T-cell (primary cell): Measurements from ENCODE around the gene TNRC6A. TPM values are rescaled to one million over a fixed set of nuclear protein-coding genes. Genes with fewer than 3 reads are reported as not detected.
A peak's percentile ranks its signal among the peaks of the same experiment; 100 is the strongest.
"Not testable (repeated sequence)": the region's sequence is repeated elsewhere in the genome, so short reads cannot be mapped to it uniquely, and the experiment has no call there.

Experiments used
- ATAC-seq, 4 experiments: fragments of 200-7000 bp in 3 of 4; fragments of 150-1000 bp in 1 of 4; cut with Tn5 transposase; replicated peaks in 1 of 4; 1 replicate in 3 of 4; 2 replicates in 1 of 4; pipeline ENCODE4 v1.10.0; 2021; ENCODE audit warnings: moderate library complexity in 3 of 4, mild to moderate bottlenecking in 2 of 4, moderate number of reproducible peaks in 1 of 4
- CTCF ChIA-PET, 2 donors: fragments of 300-600 bp; sonication (Branson Sonifier 250); formaldehyde crosslinking; loops; one replicate each; lab custom pipeline; 2022; ENCODE audit warnings: antibody characterized with exemption in 2 of 2; lab: Charles Lee
- POLR2A ChIA-PET, 2 donors: fragments of 300-600 bp; sonication (Branson Sonifier 250); formaldehyde crosslinking; loops; one replicate each; lab custom pipeline; 2022; ENCODE audit warnings: antibody characterized with exemption in 2 of 2; lab: Charles Lee
- DNase-seq, 35 experiments: peaks; one replicate each; pipeline versions ENCODE4 v3.0.0 to v3.0.0-alpha.2; 2013 to 2023
- H3K27ac ChIP-seq: one replicate; pipeline ENCODE4 v1.5.1; 2013; ENCODE audit warnings: low read length
- H3K27me3 ChIP-seq, 2 experiments: replicated peaks in 1 of 2; 1 replicate in 1 of 2; 2 replicates in 1 of 2; pipeline versions ENCODE4 v1.6.1 to v1.7.0; 2013; ENCODE audit warnings: low read length in 1 of 2, mixed read lengths in 1 of 2; ENCODE audit not compliant: control insufficient read depth in 2 of 2, insufficient read depth in 2 of 2; ENCODE audit errors: extremely low read depth in 1 of 2
- H3K36me3 ChIP-seq, 2 donors: 1 replicate in 1 of 2; 2 replicates in 1 of 2; pipeline versions ENCODE4 v1.6.1 to v1.7.0; 2013; ENCODE audit warnings: low read length in 1 of 2; ENCODE audit not compliant: control insufficient read depth in 2 of 2, insufficient read depth in 1 of 2; ENCODE audit errors: extremely low read depth in 1 of 2
- H3K4me1 ChIP-seq, 2 experiments: 1 replicate in 1 of 2; 2 replicates in 1 of 2; pipeline versions ENCODE4 v1.6.1 to v1.7.0; 2013; ENCODE audit warnings: low read length in 2 of 2, mixed read lengths in 1 of 2; ENCODE audit not compliant: insufficient read depth in 2 of 2, control insufficient read depth in 1 of 2; ENCODE audit errors: extremely low read depth in 1 of 2
- H3K4me3 ChIP-seq, 2 donors: 1 replicate in 1 of 2; 2 replicates in 1 of 2; pipeline versions ENCODE4 v1.5.1 to v1.7.0; 2013; ENCODE audit warnings: mild to moderate bottlenecking in 2 of 2, low read length in 1 of 2, moderate library complexity in 1 of 2; ENCODE audit not compliant: control insufficient read depth in 1 of 2; ENCODE audit errors: extremely low read depth in 1 of 2
- H3K9me3 ChIP-seq: 2 replicates; pipeline ENCODE4 v1.7.0; 2013
- H3K27ac Mint-ChIP-seq, 2 donors: one replicate each; pipeline ENCODE4 v1.8.0; 2020 to 2021; ENCODE audit warnings: mild to moderate bottlenecking in 2 of 2, mixed read lengths in 2 of 2
- H3K27me3 Mint-ChIP-seq, 2 donors: one replicate each; pipeline ENCODE4 v1.8.0; 2021 to 2022; ENCODE audit warnings: mixed read lengths in 2 of 2
- H3K36me3 Mint-ChIP-seq: one replicate; pipeline ENCODE4 v1.8.0; 2021; ENCODE audit warnings: mixed read lengths
- H3K4me1 Mint-ChIP-seq, 3 donors: one replicate each; pipeline ENCODE4 v1.8.0; 2020 to 2022; ENCODE audit warnings: mixed read lengths in 3 of 3, mild to moderate bottlenecking in 1 of 3
- H3K4me3 Mint-ChIP-seq, 3 donors: one replicate each; pipeline ENCODE4 v1.8.0; 2020 to 2022; ENCODE audit warnings: mild to moderate bottlenecking in 3 of 3, mixed read lengths in 3 of 3, moderate library complexity in 3 of 3
- H3K9me3 Mint-ChIP-seq, 3 donors: one replicate each; pipeline ENCODE4 v1.8.0; 2020 to 2022; ENCODE audit warnings: mixed read lengths in 3 of 3
- WGBS: methylation state at CpG from one replicate; pipeline ENCODE4 v1.1.5; 2013; ENCODE audit warnings: missing lambda C conversion rate; ENCODE audit not compliant: insufficient coverage; 5-methylcytosine and 5-hydroxymethylcytosine counted together
- total RNA-seq, 35 experiments: library from RNA in 6 of 35; stranded (reverse) in 6 of 35; fragments of 120-200 nt in 1 of 35; gene quantifications; one replicate each; pipeline versions ENCODE4 v1.2.1 to v1.2.4 and lab custom pipeline; 2013 to 2026

The TNRC6A gene
- total RNA-seq, 5 donors from 2014 or later (not counting 1 experiment from before 2014, with no cell fraction given), result 74.7 to 79.4 (median 77.9) TPM

- H3K27ac Mint-ChIP-seq, result no peak overlapping the region
- H3K27me3 Mint-ChIP-seq, result peaks cover 9 to 21% of the 10 kb centered on the region in 2 donors
- H3K9me3 Mint-ChIP-seq, result no peaks in the 10 kb centered on the region
- H3K9me3 ChIP-seq, result no peaks in the 10 kb centered on the region
- no peak overlapping the region for H3K27ac ChIP-seq
- H3K36me3 ChIP-seq, result no peaks in the 10 kb centered on the region
- WGBS, result 33% methylated on average over 18 of the region's 18 CpGs
- peaks cover 0 to 13% of the 10 kb centered on the region in 2 experiments for H3K27me3 ChIP-seq
- H3K4me1 Mint-ChIP-seq, result peaks cover 0 to 5% (median 0%) of the 10 kb centered on the region in 3 donors
- H3K36me3 Mint-ChIP-seq, result no peaks in the 10 kb centered on the region
- CTCF ChIA-PET, result no interaction called here
- no peak overlapping the region for H3K4me3 ChIP-seq
- no peak overlapping the region for H3K4me3 Mint-ChIP-seq
- POLR2A ChIA-PET, result no interaction called here
- DNase-seq (no peak), ATAC-seq (no peak)
- no peaks in the 10 kb centered on the region for H3K4me1 ChIP-seq
Observed at GRCh38 chr16:24853830-24854229, 124.4 kb downstream of the TNRC6A start.

- ATAC-seq (no peak), DNase-seq (no peak)
- Histone ChIP-seq H3K27ac (no peak overlapping the region), H3K36me3 (no peaks in the 10 kb centered on the region), H3K4me3 (no peak overlapping the region), H3K4me1 (no peaks in the 10 kb centered on the region), H3K27me3 (peaks cover 0 to 13% of the 10 kb centered on the region in 2 experiments), H3K9me3 (no peaks in the 10 kb centered on the region)
- peaks cover 12 to 21% of the 10 kb centered on the region in 2 donors for H3K27me3 Mint-ChIP-seq
- H3K9me3 Mint-ChIP-seq, result no peaks in the 10 kb centered on the region
- H3K36me3 Mint-ChIP-seq, result no peaks in the 10 kb centered on the region
- peaks cover 0 to 5% (median 0%) of the 10 kb centered on the region in 3 donors for H3K4me1 Mint-ChIP-seq
- ChIA-PET POLR2A (no interaction called here), CTCF (no interaction called here)
- no peak overlapping the region for H3K4me3 Mint-ChIP-seq
- no peak overlapping the region for H3K27ac Mint-ChIP-seq
Observed at GRCh38 chr16:24854607-24855171, 125.2 kb downstream of the TNRC6A start.

GRCh38 chr16:24855678-24856077, 126.2 kb downstream of the TNRC6A start:
- H3K27ac Mint-ChIP-seq, result no peak overlapping the region
- peaks cover 0 to 13% of the 10 kb centered on the region in 2 experiments for H3K27me3 ChIP-seq
- H3K27me3 Mint-ChIP-seq, result peaks cover 12 to 21% of the 10 kb centered on the region in 2 donors
- H3K4me1 ChIP-seq, result no peaks in the 10 kb centered on the region
- ChIA-PET CTCF (no interaction called here), POLR2A (no interaction called here)
- no CpG with 5 or more reads among the region's 5 CpGs for WGBS
- no peaks in the 10 kb centered on the region for H3K36me3 Mint-ChIP-seq
- H3K27ac ChIP-seq, result no peak overlapping the region
- no peak overlapping the region for H3K4me3 Mint-ChIP-seq
- no peaks in the 10 kb centered on the region for H3K9me3 Mint-ChIP-seq
- no peaks in the 10 kb centered on the region for H3K9me3 ChIP-seq
- H3K36me3 ChIP-seq, result no peaks in the 10 kb centered on the region
- H3K4me3 ChIP-seq, result no peak overlapping the region
- DNase-seq, result no peak
- no peak for ATAC-seq
- peaks cover 0 to 5% (median 0%) of the 10 kb centered on the region in 3 donors for H3K4me1 Mint-ChIP-seq

- H3K9me3 Mint-ChIP-seq, H3K36me3 ChIP-seq, POLR2A ChIA-PET, H3K4me3 Mint-ChIP-seq, H3K9me3 ChIP-seq, H3K4me3 ChIP-seq, ATAC-seq, H3K27ac ChIP-seq, H3K4me1 Mint-ChIP-seq, H3K36me3 Mint-ChIP-seq, H3K4me1 ChIP-seq, DNase-seq, H3K27ac Mint-ChIP-seq: not testable (repeated sequence)
- peaks cover 0 to 13% of the 10 kb centered on the region in 2 experiments for H3K27me3 ChIP-seq
- WGBS, result 66% methylated on average over 4 of the region's 8 CpGs
- peaks cover 12 to 21% of the 10 kb centered on the region in 2 donors for H3K27me3 Mint-ChIP-seq
- CTCF ChIA-PET, result interaction anchor here in 1 of 2 donors (0.6 kb wide), 1 partner anchor 255 kb away, joined by 3 read pairs; no protein-coding TSS in a partner anchor
Observed at GRCh38 chr16:24856871-24857270, 127.4 kb downstream of the TNRC6A start.

GRCh38 chr16:24858219-24859041, 129.0 kb downstream of the TNRC6A start:
- 24% methylated on average over 6 of the region's 9 CpGs for WGBS
- H3K27me3 Mint-ChIP-seq, result peaks cover 12 to 21% of the 10 kb centered on the region in 2 donors
- H3K27ac Mint-ChIP-seq, result no peak overlapping the region
- H3K4me1 ChIP-seq, result no peaks in the 10 kb centered on the region
- peaks cover 0 to 3% (median 2%) of the 10 kb centered on the region in 3 donors for H3K9me3 Mint-ChIP-seq
- H3K36me3 Mint-ChIP-seq, result no peaks in the 10 kb centered on the region
- no peaks in the 10 kb centered on the region for H3K4me1 Mint-ChIP-seq
- POLR2A ChIA-PET, result no interaction called here
- H3K4me3 ChIP-seq, result no peak overlapping the region
- DNase-seq (peak in 26 of 35 experiments; percentile 4 to 59 (median 26)), ATAC-seq (no peak)
- CTCF ChIA-PET, result no interaction called here
- H3K36me3 ChIP-seq, result no peaks in the 10 kb centered on the region
- peaks cover 0 to 3% of the 10 kb centered on the region in 2 experiments for H3K27me3 ChIP-seq
- H3K4me3 Mint-ChIP-seq, result no peak overlapping the region
- no peak overlapping the region for H3K27ac ChIP-seq
- no peaks in the 10 kb centered on the region for H3K9me3 ChIP-seq

- no peak overlapping the region for H3K27ac ChIP-seq
- ATAC-seq (no peak), DNase-seq (no peak)
- H3K27ac Mint-ChIP-seq, result peak overlapping the region in 1 of 2 donors; percentile 40
- H3K4me3 ChIP-seq, result no peak overlapping the region
- no peaks in the 10 kb centered on the region for H3K4me1 Mint-ChIP-seq
- H3K4me1 ChIP-seq, result no peaks in the 10 kb centered on the region
- H3K9me3 Mint-ChIP-seq, result peaks cover 10 to 20% (median 12%) of the 10 kb centered on the region in 3 donors
- H3K27me3 Mint-ChIP-seq, result peaks cover 12 to 15% of the 10 kb centered on the region in 2 donors
- no peaks in the 10 kb centered on the region for H3K9me3 ChIP-seq
- WGBS, result no CpG with 5 or more reads among the region's 1 CpG
- ChIA-PET CTCF (no interaction called here), POLR2A (interaction anchor here in 1 of 2 donors (0.5 kb wide), 1 partner anchor 982 kb away, joined by 6 read pairs; no protein-coding TSS in a partner anchor)
- no peaks in the 10 kb centered on the region for H3K27me3 ChIP-seq
- H3K4me3 Mint-ChIP-seq, result no peak overlapping the region
- peaks cover 9% of the 10 kb centered on the region for H3K36me3 Mint-ChIP-seq
- H3K36me3 ChIP-seq, result no peaks in the 10 kb centered on the region
Observed at GRCh38 chr16:24861461-24861860, 132.0 kb downstream of the TNRC6A start.
